HG02840 (cell line): ENCODE data around the gene PROKR2.

ENCODE experiments used
- ATAC-seq: cut with Tn5 transposase; IDR thresholded peaks from one replicate; pipeline ENCODE4 v1.9.1; 2021; ENCODE audit warnings: mild to moderate bottlenecking, moderate library complexity, moderate number of reproducible peaks; ENCODE audit not compliant: unreplicated experiment, low FRiP score

Gene PROKR2

GRCh38 chr20:5290596-5290995 lies 26.2 kb downstream of the PROKR2 start:
- ATAC-seq = no peak

- no peak for ATAC-seq
Observed at GRCh38 chr20:5282561-5282960, 34.2 kb downstream of the PROKR2 start.

- no peak for ATAC-seq
Observed at GRCh38 chr20:5279661-5280060, 37.1 kb downstream of the PROKR2 start.

- ATAC-seq = no peak
Observed at GRCh38 chr20:5272268-5272667, 44.5 kb downstream of the PROKR2 start.

- ATAC-seq = no peak
Observed at GRCh38 chr20:5270603-5271002, 46.2 kb downstream of the PROKR2 start.

GRCh38 chr20:5268449-5268848 lies 48.3 kb downstream of the PROKR2 start:
- no peak for ATAC-seq

GRCh38 chr20:5267092-5267491 lies 49.7 kb downstream of the PROKR2 start:
- no peak for ATAC-seq
